GM11168 (cell line): ENCODE measurements around the gene PABPC3.

Experiments used
- in situ Hi-C: fragments of 300-500 bp; cut with MboI; formaldehyde crosslinking; loops from one replicate; pipeline ENCODE4 v1.12.0; 2022; ENCODE audit warnings: low sequenced_read_pairs; ENCODE audit not compliant: unreplicated experiment

Gene PABPC3

DNA sequence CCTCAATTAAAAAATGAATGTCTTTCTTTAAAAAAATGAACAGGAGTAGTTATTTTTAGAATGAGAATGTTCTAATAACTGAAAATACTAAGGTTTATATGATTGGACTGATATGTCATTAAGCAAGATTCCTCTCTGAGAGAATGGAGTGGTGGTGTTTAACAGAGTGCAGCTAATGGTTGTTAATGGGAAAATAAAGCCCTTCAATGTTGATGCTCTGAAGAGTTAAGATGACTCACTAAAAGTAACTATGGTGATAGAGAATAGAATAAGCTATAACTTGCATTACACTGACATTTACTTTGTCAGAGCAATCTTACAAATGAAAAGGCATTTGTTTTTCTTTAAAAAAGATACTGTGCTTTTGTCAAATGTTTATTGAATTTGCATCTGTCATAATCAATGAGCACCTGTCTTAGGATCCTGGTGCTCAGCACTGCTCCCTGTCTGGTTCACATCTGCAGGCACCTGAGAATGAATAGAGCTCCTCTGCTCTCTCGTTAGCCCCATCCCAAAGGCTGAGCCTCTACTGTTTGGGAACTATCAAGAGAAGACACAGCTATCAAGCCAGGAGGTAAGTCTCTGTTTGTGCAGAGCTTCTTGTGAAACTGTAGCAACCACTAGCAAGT lies 15.1 kb downstream of the PABPC3 start:
- in situ Hi-C loops = no loop called here

GRCh38 chr13:25111585-25111956 lies 15.6 kb downstream of the PABPC3 start:
- in situ Hi-C loops = no loop called here

GRCh38 chr13:25112695-25113255 lies 16.8 kb downstream of the PABPC3 start:
- in situ Hi-C loops = no loop called here

- in situ Hi-C loops = no loop called here
Measured at GRCh38 chr13:25114220-25114619, 18.3 kb downstream of the PABPC3 start.

DNA sequence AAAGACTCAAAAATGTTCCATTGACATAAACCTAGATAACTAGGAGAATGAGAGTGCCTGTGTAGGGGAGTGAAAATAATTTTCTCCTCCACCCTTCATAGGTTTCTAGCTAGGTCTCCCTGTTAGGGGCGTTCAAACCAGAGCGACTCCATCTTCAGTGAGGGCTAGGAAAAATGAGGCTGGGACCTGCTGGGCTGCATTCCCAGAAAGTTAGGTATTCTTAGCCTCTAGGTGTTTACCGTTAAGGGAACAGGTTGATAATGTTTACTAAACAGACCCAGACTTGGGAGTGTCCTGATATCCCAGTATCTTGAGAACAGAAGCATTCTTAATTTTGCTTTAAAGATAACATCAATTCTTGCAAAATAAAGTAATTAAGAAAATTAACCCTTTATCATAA lies 20.1 kb downstream of the PABPC3 start:
- in situ Hi-C loops = no loop called here

DNA sequence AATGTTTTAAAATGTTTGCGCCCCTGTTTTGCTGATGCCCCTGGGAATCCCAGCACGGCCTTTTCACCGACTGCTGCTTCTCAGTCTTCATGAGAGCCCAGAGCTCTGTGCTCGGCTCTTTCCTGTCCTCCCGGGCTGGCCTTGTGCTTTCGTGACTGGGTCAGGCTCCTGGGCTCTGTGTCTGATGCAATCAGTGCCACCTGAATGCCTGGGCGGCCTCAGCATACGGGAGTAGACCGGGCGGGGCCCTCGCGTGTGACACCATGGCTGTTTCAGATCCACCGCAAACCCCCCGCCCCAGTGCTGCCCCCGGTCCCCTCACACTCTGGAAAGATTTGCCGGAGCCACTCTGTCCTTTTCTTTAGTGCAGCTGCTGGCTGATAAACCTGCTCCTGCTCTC lies 21.4 kb downstream of the PABPC3 start:
- in situ Hi-C loops = no loop called here

- in situ Hi-C loops = no loop called here
Measured at GRCh38 chr13:25118378-25118905, 22.5 kb downstream of the PABPC3 start.

- in situ Hi-C loops = no loop called here
Measured at GRCh38 chr13:25130944-25131343, 35.0 kb downstream of the PABPC3 start.

GRCh38 chr13:25131881-25132420 lies 36.0 kb downstream of the PABPC3 start:
- in situ Hi-C loops = no loop called here

- in situ Hi-C loops = no loop called here
Measured at GRCh38 chr13:25132751-25133390, 36.9 kb downstream of the PABPC3 start.

GRCh38 chr13:25135896-25136295 lies 40.0 kb downstream of the PABPC3 start:
- in situ Hi-C loops = no loop called here

DNA sequence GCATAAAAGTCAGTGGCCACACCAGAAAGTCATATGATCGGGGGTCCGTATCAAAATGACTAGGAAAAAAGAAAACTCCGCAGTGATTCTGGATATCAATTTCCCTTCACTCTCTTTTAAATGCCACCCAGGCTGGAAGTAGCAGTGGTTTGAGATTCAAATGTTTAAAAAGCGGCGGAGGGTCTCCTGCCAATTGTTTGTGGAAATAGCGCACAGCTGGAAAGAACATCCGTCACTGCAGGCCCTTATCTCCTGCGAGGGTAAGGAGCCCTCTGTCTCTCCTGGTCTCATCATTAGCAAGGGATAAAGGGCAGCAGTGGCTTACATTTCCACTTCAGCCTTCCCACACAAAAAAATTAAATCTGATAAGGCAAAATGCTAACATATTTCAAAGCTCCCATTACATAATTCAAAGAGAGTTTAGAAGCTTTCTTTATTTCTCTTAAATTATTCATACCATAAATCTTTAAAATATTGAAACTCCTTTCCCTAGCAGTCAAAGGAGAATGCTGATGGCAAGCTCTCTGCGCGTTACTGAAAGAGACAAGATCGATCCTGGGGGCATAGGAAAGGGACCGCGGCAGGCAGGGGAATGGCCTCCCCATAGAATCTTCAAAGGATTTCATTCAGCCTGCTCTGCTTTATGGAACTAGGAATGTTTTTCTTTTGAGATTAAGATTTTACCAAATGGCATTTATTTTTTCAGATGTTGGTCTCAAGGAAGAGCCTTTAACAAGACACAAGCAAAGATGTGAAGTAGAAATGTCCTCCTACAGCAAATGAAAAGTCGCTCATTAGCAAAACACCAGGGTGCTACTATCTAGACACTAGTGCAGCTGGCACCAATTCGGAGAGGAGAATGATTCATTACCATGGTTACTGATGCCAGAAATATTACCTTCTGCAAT lies 41.2 kb downstream of the PABPC3 start:
- in situ Hi-C loops = no loop called here

- in situ Hi-C loops = no loop called here
Measured at GRCh38 chr13:25137788-25138115, 41.8 kb downstream of the PABPC3 start.

DNA sequence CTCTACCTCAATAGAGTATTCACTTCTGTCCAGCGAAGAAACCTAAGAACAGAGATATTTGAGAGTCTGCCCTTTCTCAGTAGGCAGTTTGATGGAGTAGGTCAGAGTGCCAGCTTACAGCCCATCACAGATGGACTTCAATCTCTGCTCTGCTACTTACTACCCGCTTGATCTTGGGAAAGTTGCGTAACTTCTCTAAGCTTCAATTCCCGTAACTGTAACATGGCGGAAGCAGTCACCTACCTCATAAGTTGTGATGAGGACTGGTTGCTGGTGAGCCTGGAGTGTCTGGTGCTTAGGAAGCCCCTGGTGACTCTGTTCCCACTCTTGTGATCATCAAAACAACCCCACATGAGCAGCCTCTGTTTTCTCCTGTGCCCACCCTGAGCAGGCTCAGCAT lies 45.1 kb downstream of the PABPC3 start:
- in situ Hi-C loops = no loop called here

DNA sequence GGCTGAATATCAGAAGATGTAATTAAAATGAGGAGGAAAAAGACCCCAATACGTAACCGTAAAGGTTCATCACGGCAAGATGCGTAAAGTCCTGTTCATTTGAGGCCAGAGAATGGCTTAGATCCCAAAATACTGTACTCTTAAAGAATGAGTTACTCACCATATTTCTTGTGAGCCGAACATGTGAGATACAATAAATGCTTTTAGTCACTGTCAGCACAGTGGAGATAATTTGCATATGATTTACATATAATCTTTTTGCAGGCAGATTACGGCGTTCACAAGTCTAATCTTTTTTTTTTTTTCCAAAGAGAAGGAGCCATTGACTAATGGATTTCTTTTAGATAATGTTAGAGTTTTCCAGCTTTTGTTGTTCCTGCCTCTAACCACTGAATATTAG lies 47.8 kb downstream of the PABPC3 start:
- in situ Hi-C loops = no loop called here

GRCh38 chr13:25147638-25148401 lies 51.9 kb downstream of the PABPC3 start:
- in situ Hi-C loops = no loop called here

DNA sequence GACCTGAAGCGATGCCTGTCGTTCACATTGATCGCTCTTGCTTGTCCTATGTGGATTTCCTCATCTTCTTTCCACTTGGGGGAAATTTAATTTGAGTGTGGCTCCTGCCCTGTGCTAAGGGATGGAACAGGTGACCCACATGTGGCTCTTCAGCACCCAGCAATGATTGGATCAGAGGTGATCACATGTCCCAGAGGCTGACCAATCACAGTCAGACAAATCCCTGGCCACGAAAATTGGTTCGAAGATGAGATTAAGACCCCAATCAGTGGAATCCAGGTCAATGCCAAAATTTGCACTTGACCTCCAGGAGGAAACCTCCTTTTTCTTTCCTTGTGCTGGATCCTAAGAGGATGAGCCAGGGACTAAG lies 52.5 kb downstream of the PABPC3 start:
- in situ Hi-C loops = no loop called here
